Mesenchymal stem cell (in vitro differentiated cells and primary cell): ENCODE results near the gene RHOB.

ENCODE experiments used
- DNase-seq: peaks from one replicate; pipeline ENCODE4 v3.0.0-alpha.2; 2013
- H2AFZ ChIP-seq: one replicate; pipeline ENCODE4 v1.6.1; 2013; ENCODE audit warnings: low read depth, mild to moderate bottlenecking, control low read depth, inconsistent platforms, low read length, moderate library complexity
- H2AK5ac ChIP-seq: 2 replicates; pipeline ENCODE4 v1.6.1; 2013; ENCODE audit warnings: low read length, moderate library complexity, mild to moderate bottlenecking, inconsistent platforms; ENCODE audit not compliant: severe bottlenecking
- H2BK120ac ChIP-seq: one replicate; pipeline ENCODE4 v1.6.1; 2013; ENCODE audit warnings: low read depth, mild to moderate bottlenecking, inconsistent platforms, low read length, moderate library complexity
- H2BK12ac ChIP-seq, 2 experiments: one replicate each; pipeline ENCODE4 v1.6.1; 2013; ENCODE audit warnings: inconsistent platforms in 2 of 2, low read length in 2 of 2, mild to moderate bottlenecking in 2 of 2, moderate library complexity in 2 of 2, control low read depth in 1 of 2
- H2BK15ac ChIP-seq: one replicate; pipeline ENCODE4 v1.6.1; 2013; ENCODE audit warnings: mild to moderate bottlenecking, low read depth, inconsistent platforms; ENCODE audit not compliant: poor library complexity, severe bottlenecking
- H2BK5ac ChIP-seq: 2 replicates; pipeline ENCODE4 v1.6.1; 2013; ENCODE audit warnings: low read depth, mild to moderate bottlenecking, low read length, control low read depth, inconsistent platforms; ENCODE audit not compliant: poor library complexity, severe bottlenecking
- H3K14ac ChIP-seq, 2 experiments: one replicate each; pipeline ENCODE4 v1.6.1; 2013; ENCODE audit warnings: inconsistent platforms in 2 of 2, low read length in 2 of 2, control low read depth in 1 of 2, mild to moderate bottlenecking in 1 of 2, moderate library complexity in 1 of 2
- H3K18ac ChIP-seq, 2 experiments: one replicate each; pipeline ENCODE4 v1.6.1; 2013; ENCODE audit warnings: inconsistent platforms in 2 of 2, low read length in 2 of 2, control low read depth in 1 of 2, low read depth in 1 of 2, mild to moderate bottlenecking in 1 of 2
- H3K23ac ChIP-seq, 2 experiments: one replicate each; pipeline ENCODE4 v1.6.1; 2013; ENCODE audit warnings: inconsistent platforms in 2 of 2, low read length in 2 of 2, mild to moderate bottlenecking in 2 of 2, moderate library complexity in 2 of 2, control low read depth in 1 of 2
- H3K27ac ChIP-seq: 2 replicates; pipeline ENCODE4 v1.5.1; 2013; ENCODE audit warnings: mild to moderate bottlenecking, moderate library complexity, low read length, control low read depth, inconsistent platforms; ENCODE audit not compliant: poor library complexity, severe bottlenecking
- H3K27me3 ChIP-seq, 2 experiments: 2 replicates each; pipeline versions ENCODE4 v1.6.1 to v1.7.0; 2013; ENCODE audit warnings: low read length in 2 of 2, mild to moderate bottlenecking in 2 of 2, moderate library complexity in 2 of 2, control low read depth in 1 of 2, inconsistent platforms in 1 of 2; ENCODE audit not compliant: control insufficient read depth in 1 of 2, insufficient read depth in 1 of 2
- H3K36me3 ChIP-seq, 2 experiments: 2 replicates each; pipeline versions ENCODE4 v1.6.1 to v1.7.0; 2013; ENCODE audit warnings: low read length in 2 of 2, control low read depth in 1 of 2, inconsistent platforms in 1 of 2, low read depth in 1 of 2, mild to moderate bottlenecking in 1 of 2; ENCODE audit not compliant: insufficient read depth in 2 of 2, control insufficient read depth in 1 of 2
- H3K4ac ChIP-seq, 2 experiments: one replicate each; pipeline ENCODE4 v1.6.1; 2013; ENCODE audit warnings: inconsistent platforms in 2 of 2, low read length in 2 of 2, mild to moderate bottlenecking in 2 of 2, moderate library complexity in 2 of 2, control low read depth in 1 of 2, low read depth in 1 of 2
- H3K4me1 ChIP-seq: 2 replicates; pipeline ENCODE4 v1.6.1; 2013; ENCODE audit warnings: low read depth, low read length, control low read depth; ENCODE audit not compliant: control insufficient read depth, insufficient read depth
- H3K4me2 ChIP-seq: 2 replicates; pipeline ENCODE4 v1.6.1; 2013; ENCODE audit warnings: low read length, mild to moderate bottlenecking, inconsistent platforms; ENCODE audit not compliant: poor library complexity, severe bottlenecking
- H3K4me3 ChIP-seq, 2 experiments: 2 replicates each; pipeline versions ENCODE4 v1.5.1 to v1.7.0; 2013; ENCODE audit warnings: low read length in 2 of 2, mild to moderate bottlenecking in 2 of 2, control low read depth in 1 of 2, low read depth in 1 of 2; ENCODE audit not compliant: insufficient read depth in 1 of 2
- H3K79me1 ChIP-seq: replicated peaks from 2 replicates; pipeline ENCODE4 v1.6.1; 2013; ENCODE audit warnings: mild to moderate bottlenecking, control low read depth, low read length, inconsistent platforms; ENCODE audit not compliant: poor library complexity, severe bottlenecking
- H3K9ac ChIP-seq: 2 replicates; pipeline ENCODE4 v1.7.0; 2013; ENCODE audit warnings: mild to moderate bottlenecking, low read length, moderate library complexity
- H3K9me3 ChIP-seq: 2 replicates; pipeline ENCODE4 v1.7.0; 2013; ENCODE audit warnings: mild to moderate bottlenecking, low read length; ENCODE audit not compliant: control insufficient read depth
- H4K8ac ChIP-seq: one replicate; pipeline ENCODE4 v1.6.1; 2013; ENCODE audit warnings: inconsistent platforms, mild to moderate bottlenecking, low read length, moderate library complexity
- H4K91ac ChIP-seq: one replicate; pipeline ENCODE4 v1.6.1; 2013; ENCODE audit warnings: mild to moderate bottlenecking, low read length, inconsistent platforms
- WGBS: methylation state at CpG from one replicate; pipeline ENCODE4 v1.1.7; 2013; ENCODE audit warnings: mixed read lengths; 5-methylcytosine and 5-hydroxymethylcytosine counted together

RHOB gene

DNA sequence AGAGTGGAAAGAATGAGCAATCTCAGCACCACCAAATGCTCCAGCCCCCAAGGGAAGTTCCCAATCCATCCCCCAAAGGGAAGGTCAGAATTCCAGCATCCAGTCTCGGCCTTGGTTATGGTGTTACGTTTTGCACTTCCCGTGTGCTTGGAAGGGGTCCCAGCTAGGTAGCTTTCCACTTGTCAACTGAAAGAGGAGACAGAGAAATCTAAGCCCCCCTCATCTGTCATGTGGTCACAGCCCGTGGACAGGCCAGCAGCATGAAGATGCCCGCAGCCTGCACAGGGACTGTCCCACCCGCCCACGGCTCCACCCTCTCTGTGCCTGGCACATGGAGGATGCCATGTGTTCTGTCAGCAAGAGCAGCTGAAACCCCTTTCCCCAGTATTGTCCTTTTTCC is 32.1 kb downstream of the RHOB start:
- Histone ChIP-seq H3K79me1 (no peaks in the 10 kb centered on the region), H3K4me1 (peaks cover 8% of the 10 kb centered on the region), H3K27ac (no peak overlapping the region), H3K36me3 (no peaks in the 10 kb centered on the region), H3K18ac (no peak overlapping the region), H3K23ac (no peak overlapping the region), H4K8ac (no peak overlapping the region), H3K9me3 (no peaks in the 10 kb centered on the region), H3K4me2 (no peak overlapping the region), H2BK120ac (no peak overlapping the region), H2BK12ac (no peak overlapping the region), H2BK5ac (no peak overlapping the region), H3K4me3 (no peak overlapping the region), H3K27me3 (no peaks in the 10 kb centered on the region), H2AK5ac (no peak overlapping the region), H2BK15ac (no peak overlapping the region), H3K4ac (no peak overlapping the region), H3K14ac (no peak overlapping the region), H4K91ac (no peak overlapping the region), H3K9ac (no peak overlapping the region), H2AFZ (no peak overlapping the region)
- 93% methylated on average over 7 of the region's 7 CpGs for WGBS
- no peak for DNase-seq

DNA sequence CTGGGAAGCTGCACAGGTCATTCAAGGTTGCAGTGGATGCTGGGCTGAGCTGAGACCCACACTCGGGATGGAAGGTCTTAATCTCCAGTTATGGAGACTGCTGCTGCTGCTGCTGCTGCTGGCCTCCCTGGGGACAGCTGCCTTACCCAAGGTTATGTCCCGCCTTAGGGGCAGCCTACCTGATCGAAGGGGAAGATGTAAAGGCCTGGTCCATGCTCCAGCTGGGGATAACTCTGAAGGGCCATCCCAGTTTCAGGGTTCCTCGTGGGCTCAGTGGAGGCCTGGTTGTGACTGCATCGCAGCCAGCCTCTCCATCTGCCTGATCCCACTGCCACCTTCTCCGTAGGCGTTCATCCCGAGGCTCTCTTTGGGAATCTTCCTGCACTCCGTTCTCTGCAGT is 33.0 kb downstream of the RHOB start:
- H3K23ac ChIP-seq: no peak overlapping the region
- H3K4me1 ChIP-seq: peaks cover 4% of the 10 kb centered on the region
- no peak overlapping the region for H4K8ac ChIP-seq
- DNase-seq: no peak
- no peak overlapping the region for H2BK15ac ChIP-seq
- peak overlapping the region; percentile 10 for H4K91ac ChIP-seq
- no peak overlapping the region for H3K4me2 ChIP-seq
- no peak overlapping the region for H3K18ac ChIP-seq
- no peaks in the 10 kb centered on the region for H3K27me3 ChIP-seq
- 85% methylated on average over 9 of the region's 9 CpGs for WGBS
- no peak overlapping the region for H2AK5ac ChIP-seq
- no peak overlapping the region for H2BK120ac ChIP-seq
- H3K9me3 ChIP-seq: no peaks in the 10 kb centered on the region
- H3K79me1 ChIP-seq: no peaks in the 10 kb centered on the region
- H3K4me3 ChIP-seq: no peak overlapping the region
- no peaks in the 10 kb centered on the region for H3K36me3 ChIP-seq
- no peak overlapping the region for H3K27ac ChIP-seq
- no peak overlapping the region for H2BK12ac ChIP-seq
- no peak overlapping the region for H2AFZ ChIP-seq
- H2BK5ac ChIP-seq: peak overlapping the region; percentile 9
- no peak overlapping the region for H3K9ac ChIP-seq
- no peak overlapping the region for H3K4ac ChIP-seq
- no peak overlapping the region for H3K14ac ChIP-seq

GRCh38 chr2:20480913-20481312 is 34.0 kb downstream of the RHOB start:
- no peak overlapping the region for H3K18ac ChIP-seq
- no peak for DNase-seq
- no peak overlapping the region for H3K4me3 ChIP-seq
- no peak overlapping the region for H3K23ac ChIP-seq
- no peak overlapping the region for H2BK12ac ChIP-seq
- H3K27ac ChIP-seq: no peak overlapping the region
- H2BK5ac ChIP-seq: no peak overlapping the region
- H3K27me3 ChIP-seq: peaks cover 0 to 3% of the 10 kb centered on the region in 2 experiments
- no peak overlapping the region for H3K4ac ChIP-seq
- H2AK5ac ChIP-seq: no peak overlapping the region
- no peak overlapping the region for H3K9ac ChIP-seq
- no peak overlapping the region for H2AFZ ChIP-seq
- no peak overlapping the region for H4K91ac ChIP-seq
- no peak overlapping the region for H2BK120ac ChIP-seq
- no peak overlapping the region for H3K14ac ChIP-seq
- H3K9me3 ChIP-seq: no peaks in the 10 kb centered on the region
- 94% methylated on average over 2 of the region's 4 CpGs for WGBS
- no peak overlapping the region for H2BK15ac ChIP-seq
- no peak overlapping the region for H3K4me2 ChIP-seq
- peaks cover 3% of the 10 kb centered on the region for H3K4me1 ChIP-seq
- H3K36me3 ChIP-seq: no peaks in the 10 kb centered on the region
- no peaks in the 10 kb centered on the region for H3K79me1 ChIP-seq
- H4K8ac ChIP-seq: no peak overlapping the region

DNA sequence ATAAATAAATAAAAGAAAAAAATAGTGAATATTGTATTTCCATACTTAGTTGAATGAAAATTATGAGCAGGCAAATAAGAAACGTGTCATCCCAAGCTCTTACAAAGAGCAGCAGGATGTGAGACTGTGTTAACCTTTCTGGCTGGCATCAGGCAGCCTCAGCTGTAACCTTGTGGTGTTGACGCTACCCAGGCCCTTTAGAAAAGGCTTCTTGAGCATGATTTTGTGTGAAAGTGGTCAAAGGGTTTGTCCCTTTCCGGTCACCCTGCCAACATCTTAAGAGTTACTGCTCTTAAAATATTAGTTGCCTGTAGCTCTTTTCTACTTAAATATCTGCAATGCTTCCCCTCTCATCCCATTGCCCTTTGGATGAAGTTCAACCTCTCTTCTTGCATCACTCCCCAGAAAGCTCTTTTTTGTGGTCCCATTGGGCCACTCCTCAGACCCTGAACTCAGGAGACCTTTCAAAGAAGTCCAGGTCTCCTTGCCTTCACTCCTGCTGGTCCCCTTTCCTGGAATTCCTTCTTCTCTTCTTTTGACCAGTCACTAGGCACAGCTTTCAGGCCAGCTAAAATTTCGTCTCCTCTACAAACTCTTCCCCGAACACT is 35.0 kb downstream of the RHOB start:
- H3K4me2 ChIP-seq: no peak overlapping the region

More for the DNA sequence above, 35.0 kb downstream of the RHOB start:
- no peak overlapping the region for H4K91ac ChIP-seq
- H2AFZ ChIP-seq: no peak overlapping the region
- H4K8ac ChIP-seq: no peak overlapping the region
- no peaks in the 10 kb centered on the region for H3K36me3 ChIP-seq
- no peak overlapping the region for H3K14ac ChIP-seq
- no peaks in the 10 kb centered on the region for H3K79me1 ChIP-seq
- no peak overlapping the region for H3K9ac ChIP-seq
- no peak overlapping the region for H2AK5ac ChIP-seq
- peaks cover 0 to 3% of the 10 kb centered on the region in 2 experiments for H3K27me3 ChIP-seq
- no peak overlapping the region for H3K4me3 ChIP-seq
- 86% methylated on average over 5 of the region's 5 CpGs for WGBS
- H2BK5ac ChIP-seq: no peak overlapping the region
- H3K23ac ChIP-seq: no peak overlapping the region
- peaks cover 3% of the 10 kb centered on the region for H3K4me1 ChIP-seq
- no peak overlapping the region for H3K18ac ChIP-seq
- H3K9me3 ChIP-seq: no peaks in the 10 kb centered on the region
- H2BK12ac ChIP-seq: no peak overlapping the region
- H2BK120ac ChIP-seq: no peak overlapping the region
- H2BK15ac ChIP-seq: no peak overlapping the region
- H3K27ac ChIP-seq: no peak overlapping the region
- no peak for DNase-seq
- no peak overlapping the region for H3K4ac ChIP-seq
